ENCODE measurements around the gene DNM1. TPM values are rescaled to one million over a fixed set of nuclear protein-coding genes. Genes with fewer than 3 reads are reported as not detected.

DNM1 gene
- total RNA-seq, 1 donor from 2014 or later = 30.1 TPM

DNA sequence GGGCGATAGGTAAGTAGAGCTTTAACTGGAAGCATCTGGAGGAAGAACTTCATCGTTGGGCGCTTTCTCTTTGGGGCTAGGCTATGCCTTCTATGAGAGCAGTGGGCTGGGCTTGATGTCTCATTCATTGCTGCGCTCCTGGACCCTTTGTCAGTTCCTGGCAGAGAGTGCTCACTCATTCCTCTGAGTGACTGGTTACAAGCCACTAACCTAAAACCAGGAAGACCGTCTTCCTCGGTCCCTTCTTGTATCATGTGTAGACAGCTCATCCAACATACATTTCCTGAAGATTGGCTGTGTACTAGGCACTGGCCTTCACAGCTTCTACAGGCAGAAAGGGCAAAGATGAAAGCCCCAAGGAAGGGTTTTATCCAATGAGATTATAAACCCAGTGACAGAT, 79.3 kb downstream of the DNM1 start:
- no peak for DNase-seq (ENCODE audit: low spot score)
- Histone ChIP-seq H3K9ac (no peak overlapping the region), H4K20me1 (ENCODE audit: low read depth) (no peaks in the 10 kb centered on the region), H3K79me2 (ENCODE audit: low read depth) (peaks cover 1% of the 10 kb centered on the region), H3K27me3 (no peaks in the 10 kb centered on the region), H3F3A (ENCODE audit: low read depth) (no peaks in the 10 kb centered on the region), H3K27ac (no peak overlapping the region), H3K9me3 (ENCODE audit: low read depth) (no peaks in the 10 kb centered on the region), H2AFZ (replicated peaks) (no peak overlapping the region), H3K4me3 (no peak overlapping the region), H3K4me1 (no peaks in the 10 kb centered on the region), H3K4me2 (no peak overlapping the region), H3K36me3 (no peaks in the 10 kb centered on the region)
- no peak overlapping the region for H3K4me3 Mint-ChIP-seq
- H3K27ac Mint-ChIP-seq = peak overlapping the region; percentile 53
- H3K4me1 Mint-ChIP-seq = peaks cover 6% of the 10 kb centered on the region
- H3K9me3 Mint-ChIP-seq = no peaks in the 10 kb centered on the region
- peaks cover 3% of the 10 kb centered on the region for H3K27me3 Mint-ChIP-seq (ENCODE audit: insufficient read depth, low read depth)
- TF ChIP-seq EZH2 (IDR thresholded peaks at IDR 0.05) = no peak
- TF ChIP-seq EZH2phosphoT487 (IDR thresholded peaks at IDR 0.05) = no peak
- TF ChIP-seq CTCF (IDR thresholded peaks at IDR 0.05) = no peak
- H3K36me3 Mint-ChIP-seq = peaks cover 5% of the 10 kb centered on the region

GRCh38 chr9:128285033-128285784, 82.0 kb downstream of the DNM1 start:
- Histone ChIP-seq H4K20me1 (ENCODE audit: low read depth) (no peaks in the 10 kb centered on the region), H2AFZ (replicated peaks) (no peak overlapping the region), H3K4me2 (no peak overlapping the region), H3K27ac (no peak overlapping the region), H3K4me1 (no peaks in the 10 kb centered on the region), H3K9me3 (ENCODE audit: low read depth) (no peaks in the 10 kb centered on the region), H3K36me3 (no peaks in the 10 kb centered on the region), H3K27me3 (no peaks in the 10 kb centered on the region), H3K9ac (no peak overlapping the region), H3K4me3 (no peak overlapping the region), H3K79me2 (ENCODE audit: low read depth) (no peaks in the 10 kb centered on the region), H3F3A (ENCODE audit: low read depth) (no peaks in the 10 kb centered on the region)
- Mint-ChIP-seq H3K36me3 (peaks cover 6% of the 10 kb centered on the region), H3K4me1 (no peaks in the 10 kb centered on the region), H3K27me3 (ENCODE audit: insufficient read depth, low read depth) (peaks cover 3% of the 10 kb centered on the region), H3K4me3 (no peak overlapping the region), H3K9me3 (no peaks in the 10 kb centered on the region), H3K27ac (peak overlapping the region; percentile 76)
- DNase-seq (ENCODE audit: low spot score) = no peak
- TF ChIP-seq CTCF (IDR thresholded peaks at IDR 0.05) (no peak), EZH2 (IDR thresholded peaks at IDR 0.05) (no peak), EZH2phosphoT487 (IDR thresholded peaks at IDR 0.05) (no peak)

DNA sequence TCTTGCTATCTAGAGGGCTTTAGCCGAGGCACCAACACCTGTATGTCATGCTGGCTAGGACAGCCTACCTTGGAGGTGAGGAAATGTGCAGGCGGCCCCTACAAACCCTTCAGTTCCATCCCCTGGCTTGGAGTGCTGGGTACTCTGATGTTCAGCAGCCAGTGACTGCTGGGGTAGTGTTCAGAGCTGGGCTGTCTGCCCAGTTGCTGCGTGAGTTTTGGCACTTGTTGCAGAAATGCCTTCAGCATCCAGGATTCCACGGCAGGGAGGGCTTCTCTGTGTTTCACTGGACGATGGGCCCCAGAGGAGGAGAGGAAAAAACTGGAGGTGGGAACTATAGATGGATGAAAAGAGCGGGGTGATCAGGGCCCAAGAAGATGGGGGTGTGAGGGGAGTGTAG, 83.3 kb downstream of the DNM1 start:
- Histone ChIP-seq H3K9ac (no peak overlapping the region), H3K9me3 (ENCODE audit: low read depth) (no peaks in the 10 kb centered on the region), H3K4me2 (no peak overlapping the region), H4K20me1 (ENCODE audit: low read depth) (no peaks in the 10 kb centered on the region), H3K4me3 (no peak overlapping the region), H2AFZ (replicated peaks) (no peak overlapping the region), H3K27me3 (no peaks in the 10 kb centered on the region), H3K4me1 (no peaks in the 10 kb centered on the region), H3F3A (ENCODE audit: low read depth) (no peaks in the 10 kb centered on the region), H3K79me2 (ENCODE audit: low read depth) (no peaks in the 10 kb centered on the region), H3K27ac (no peak overlapping the region), H3K36me3 (no peaks in the 10 kb centered on the region)
- Mint-ChIP-seq H3K4me1 (no peaks in the 10 kb centered on the region), H3K9me3 (no peaks in the 10 kb centered on the region), H3K27ac (no peak overlapping the region), H3K27me3 (ENCODE audit: insufficient read depth, low read depth) (peaks cover 3% of the 10 kb centered on the region), H3K36me3 (peaks cover 3% of the 10 kb centered on the region), H3K4me3 (peak overlapping the region; percentile 64)
- DNase-seq (ENCODE audit: low spot score) = no peak
- TF ChIP-seq EZH2 (IDR thresholded peaks at IDR 0.05) = no peak
- TF ChIP-seq CTCF (IDR thresholded peaks at IDR 0.05) = no peak

Data from neural progenitor cell (in vitro differentiated cells).